ENCODE measurements around the gene SCG5. TPM values are rescaled to one million over a fixed set of nuclear protein-coding genes. Genes with fewer than 3 reads are reported as not detected.

The SCG5 gene
- polyA plus RNA-seq, 1 of the 3 experiments (the other 2 are of a cell fraction), result 11.0 TPM

DNA sequence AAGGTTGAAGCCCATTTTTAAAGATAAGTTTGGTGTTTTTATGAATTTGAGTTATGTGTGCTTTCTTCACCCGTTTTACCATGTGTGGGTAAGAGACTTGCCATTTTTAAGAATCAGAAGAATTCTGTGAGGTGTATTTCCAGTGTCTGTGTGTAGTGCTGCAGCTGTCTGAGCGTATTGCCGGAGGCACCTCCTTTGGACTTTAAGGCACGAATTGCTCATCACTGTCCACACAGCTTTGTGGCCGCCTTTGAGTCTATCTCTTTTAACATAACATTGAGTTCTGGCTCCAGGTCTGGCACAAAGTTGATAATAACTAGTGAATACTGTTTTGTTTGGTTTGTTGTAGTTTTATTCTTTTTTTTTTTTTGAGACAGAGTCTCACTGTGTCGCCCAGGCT is 25.8 kb downstream of the SCG5 start:
- DNase-seq, result no peak
- WGBS (ENCODE audit: low lambda C conversion rate), result 98% methylated on average over 6 of the region's 6 CpGs

More for the DNA sequence above, 25.8 kb downstream of the SCG5 start:
- no peak for TF ChIP-seq JUND (IDR thresholded peaks at IDR 0.05)
- TF ChIP-seq RCOR1 (IDR thresholded peaks at IDR 0.05; ENCODE audit: low read length), result no peak
- TF ChIP-seq RXRA (IDR thresholded peaks at IDR 0.05; ENCODE audit: borderline replicate concordance, low read depth), result no peak
- no peak for TF ChIP-seq NFIC (IDR thresholded peaks at IDR 0.05; ENCODE audit: borderline replicate concordance)
- TF ChIP-seq GABPA (IDR thresholded peaks at IDR 0.05; ENCODE audit: low read depth), result no peak
- TF ChIP-seq GATA2 (CRISPR knock-in tag; IDR thresholded peaks at IDR 0.05), result no peak
- TF ChIP-seq EP300 (IDR thresholded peaks at IDR 0.05; ENCODE audit: borderline replicate concordance in 1 of 2, low read depth in 1 of 2, low read length in 1 of 2), result no peak
- TF ChIP-seq, protein P1, sequence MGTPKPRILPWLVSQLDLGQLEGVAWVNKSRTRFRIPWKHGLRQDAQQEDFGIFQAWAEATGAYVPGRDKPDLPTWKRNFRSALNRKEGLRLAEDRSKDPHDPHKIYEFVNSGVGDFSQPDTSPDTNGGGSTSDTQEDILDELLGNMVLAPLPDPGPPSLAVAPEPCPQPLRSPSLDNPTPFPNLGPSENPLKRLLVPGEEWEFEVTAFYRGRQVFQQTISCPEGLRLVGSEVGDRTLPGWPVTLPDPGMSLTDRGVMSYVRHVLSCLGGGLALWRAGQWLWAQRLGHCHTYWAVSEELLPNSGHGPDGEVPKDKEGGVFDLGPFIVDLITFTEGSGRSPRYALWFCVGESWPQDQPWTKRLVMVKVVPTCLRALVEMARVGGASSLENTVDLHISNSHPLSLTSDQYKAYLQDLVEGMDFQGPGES (IDR thresholded peaks at IDR 0.05; ENCODE audit: low read depth, low read length), result no peak
- no peak for TF ChIP-seq CHD2 (IDR thresholded peaks at IDR 0.05; ENCODE audit: low read length, partially characterized antibody)
- no peak for TF ChIP-seq ELF1 (IDR thresholded peaks at IDR 0.05)
- TF ChIP-seq SIN3A (IDR thresholded peaks at IDR 0.05; ENCODE audit: borderline replicate concordance, low read depth, low read length), result no peak
- TF ChIP-seq MEF2A (IDR thresholded peaks at IDR 0.05; ENCODE audit: borderline replicate concordance, low read depth), result no peak
- TF ChIP-seq MXI1 (IDR thresholded peaks at IDR 0.05; ENCODE audit: low read depth, low read length), result no peak
- no peak for TF ChIP-seq FOXM1 (IDR thresholded peaks at IDR 0.05; ENCODE audit: low read depth)
- TF ChIP-seq, protein P2, sequence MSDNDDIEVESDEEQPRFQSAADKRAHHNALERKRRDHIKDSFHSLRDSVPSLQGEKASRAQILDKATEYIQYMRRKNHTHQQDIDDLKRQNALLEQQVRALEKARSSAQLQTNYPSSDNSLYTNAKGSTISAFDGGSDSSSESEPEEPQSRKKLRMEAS (IDR thresholded peaks at IDR 0.05; ENCODE audit: low read depth), result no peak
- TF ChIP-seq RFX5 (IDR thresholded peaks at IDR 0.05; ENCODE audit: low read length), result no peak
- no peak for TF ChIP-seq EZH2phosphoT487 (IDR thresholded peaks at IDR 0.05; ENCODE audit: borderline replicate concordance, low read depth)
- TF ChIP-seq, protein P3, sequence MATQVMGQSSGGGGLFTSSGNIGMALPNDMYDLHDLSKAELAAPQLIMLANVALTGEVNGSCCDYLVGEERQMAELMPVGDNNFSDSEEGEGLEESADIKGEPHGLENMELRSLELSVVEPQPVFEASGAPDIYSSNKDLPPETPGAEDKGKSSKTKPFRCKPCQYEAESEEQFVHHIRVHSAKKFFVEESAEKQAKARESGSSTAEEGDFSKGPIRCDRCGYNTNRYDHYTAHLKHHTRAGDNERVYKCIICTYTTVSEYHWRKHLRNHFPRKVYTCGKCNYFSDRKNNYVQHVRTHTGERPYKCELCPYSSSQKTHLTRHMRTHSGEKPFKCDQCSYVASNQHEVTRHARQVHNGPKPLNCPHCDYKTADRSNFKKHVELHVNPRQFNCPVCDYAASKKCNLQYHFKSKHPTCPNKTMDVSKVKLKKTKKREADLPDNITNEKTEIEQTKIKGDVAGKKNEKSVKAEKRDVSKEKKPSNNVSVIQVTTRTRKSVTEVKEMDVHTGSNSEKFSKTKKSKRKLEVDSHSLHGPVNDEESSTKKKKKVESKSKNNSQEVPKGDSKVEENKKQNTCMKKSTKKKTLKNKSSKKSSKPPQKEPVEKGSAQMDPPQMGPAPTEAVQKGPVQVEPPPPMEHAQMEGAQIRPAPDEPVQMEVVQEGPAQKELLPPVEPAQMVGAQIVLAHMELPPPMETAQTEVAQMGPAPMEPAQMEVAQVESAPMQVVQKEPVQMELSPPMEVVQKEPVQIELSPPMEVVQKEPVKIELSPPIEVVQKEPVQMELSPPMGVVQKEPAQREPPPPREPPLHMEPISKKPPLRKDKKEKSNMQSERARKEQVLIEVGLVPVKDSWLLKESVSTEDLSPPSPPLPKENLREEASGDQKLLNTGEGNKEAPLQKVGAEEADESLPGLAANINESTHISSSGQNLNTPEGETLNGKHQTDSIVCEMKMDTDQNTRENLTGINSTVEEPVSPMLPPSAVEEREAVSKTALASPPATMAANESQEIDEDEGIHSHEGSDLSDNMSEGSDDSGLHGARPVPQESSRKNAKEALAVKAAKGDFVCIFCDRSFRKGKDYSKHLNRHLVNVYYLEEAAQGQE (IDR thresholded peaks at IDR 0.05; ENCODE audit: low read depth, low read length), result no peak
- H3K27ac ChIP-seq (ENCODE audit: low read depth in 2 of 2, low read length in 1 of 2), result no peak overlapping the region
- H3K4me1 ChIP-seq (ENCODE audit: control insufficient read depth in 1 of 2, insufficient read depth in 2 of 2, low read depth in 1 of 2, low read length in 1 of 2), result peaks cover 0 to 22% of the 10 kb centered on the region in 2 experiments; a peak in 3 of 4 replicates
- no peaks in the 10 kb centered on the region for H3K9me3 ChIP-seq
- H3K4me2 ChIP-seq, result no peak overlapping the region
- peaks cover 11% of the 10 kb centered on the region for H3F3A ChIP-seq (replicated peaks; ENCODE audit: insufficient read depth)
- H3K9ac ChIP-seq, result no peak overlapping the region
- H3K27me3 ChIP-seq (ENCODE audit: insufficient read depth), result no peaks in the 10 kb centered on the region
- no peak overlapping the region for H2AFZ ChIP-seq (ENCODE audit: low read depth)
- ChIA-PET CTCF (interaction anchor here (16.6 kb wide), 1 partner anchor 330 kb away, joined by 295 read pairs; no protein-coding TSS in a partner anchor), POLR2A (no interaction called here)
- no peaks in the 10 kb centered on the region for H4K20me1 ChIP-seq (ENCODE audit: insufficient read depth)
- H3K4me3 ChIP-seq (ENCODE audit: low read depth in 2 of 2, low read length in 1 of 2), result no peak overlapping the region
- no peaks in the 10 kb centered on the region for H3K79me2 ChIP-seq (ENCODE audit: insufficient read depth)
- H3K9me2 ChIP-seq, result no peaks in the 10 kb centered on the region
- H3K36me3 ChIP-seq (replicated peaks in 1 of 2; ENCODE audit: control insufficient read depth in 1 of 2, insufficient read depth in 2 of 2, low read length in 1 of 2), result no peaks in the 10 kb centered on the region

Measured in SK-N-SH (cell line).